ENCODE measurements around the gene GABRP.
"Not testable (repeated sequence)": the region's sequence is repeated elsewhere in the genome, so short reads cannot be mapped to it uniquely, and the experiment has no call there.

The GABRP gene

GRCh38 chr5:170755679-170756456 lies 27.7 kb upstream of the GABRP start:
- DNase-seq (ENCODE audit: low read depth, low spot score): no peak

DNA sequence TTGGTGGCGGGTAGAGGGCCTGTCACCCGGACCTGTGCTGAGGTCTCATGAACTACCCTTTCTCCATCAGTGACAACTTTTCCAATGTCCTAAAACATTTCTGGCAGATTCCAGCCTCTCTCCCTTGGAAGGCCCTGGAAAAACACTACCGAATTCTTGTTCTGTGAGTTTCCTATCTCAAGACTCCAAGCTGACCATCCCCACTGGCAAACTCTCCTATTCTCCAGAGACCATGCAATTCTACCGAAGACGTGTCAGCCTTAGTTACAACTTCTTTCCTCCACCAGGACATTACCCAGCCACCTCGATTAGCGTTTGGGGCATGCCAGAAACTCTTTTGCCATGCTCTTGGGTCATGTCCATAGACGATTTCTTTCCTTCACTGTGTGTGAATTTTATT lies 26.8 kb upstream of the GABRP start:
- DNase-seq (ENCODE audit: low read depth, low spot score): no peak

GRCh38 chr5:170757182-170757601 lies 26.3 kb upstream of the GABRP start:
- DNase-seq (ENCODE audit: low read depth, low spot score): no peak

GRCh38 chr5:170757669-170758068 lies 25.9 kb upstream of the GABRP start:
- DNase-seq (ENCODE audit: low read depth, low spot score): no peak

- no peak for DNase-seq (ENCODE audit: low read depth, low spot score)
Observed at GRCh38 chr5:170758481-170758880, 25.0 kb upstream of the GABRP start.

GRCh38 chr5:170760113-170760512 lies 23.4 kb upstream of the GABRP start:
- no peak for DNase-seq (ENCODE audit: low read depth, low spot score)

DNA sequence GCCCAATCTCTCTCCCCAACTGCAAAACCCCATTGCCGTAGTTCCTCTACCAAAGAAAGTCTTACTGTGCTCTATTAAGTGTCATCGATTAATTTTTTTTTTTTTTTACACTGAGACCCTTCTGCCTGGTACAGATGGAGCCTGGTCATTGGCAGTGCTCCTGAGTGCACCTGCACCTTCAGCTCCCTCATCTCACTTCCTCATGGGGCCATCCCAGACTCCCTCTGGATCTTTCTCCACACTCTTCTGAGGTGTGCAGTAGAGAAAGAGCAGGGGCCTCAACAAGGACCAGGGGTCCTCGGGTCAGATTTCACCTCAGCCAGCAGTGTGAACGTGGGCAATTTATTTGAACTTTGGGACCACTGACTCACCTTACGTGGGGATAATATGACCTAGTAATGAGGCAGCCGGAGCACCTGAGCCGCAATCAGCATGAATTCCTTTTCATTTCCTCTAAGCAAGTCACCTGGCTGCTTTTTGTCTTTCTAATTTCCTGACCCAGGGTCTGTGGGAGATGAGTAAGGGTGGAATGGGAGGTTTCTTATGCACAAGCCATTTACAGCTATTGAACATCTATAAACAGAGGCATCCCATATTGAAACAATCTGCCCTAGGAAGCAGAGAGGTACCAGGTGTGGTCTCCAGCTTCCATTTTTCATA lies 22.3 kb upstream of the GABRP start:
- no peak for DNase-seq (ENCODE audit: low read depth, low spot score)

- DNase-seq (ENCODE audit: low read depth, low spot score): no peak
Observed at GRCh38 chr5:170761708-170762066, 21.8 kb upstream of the GABRP start.

- DNase-seq (ENCODE audit: low read depth, low spot score): not testable (repeated sequence)
Observed at GRCh38 chr5:170762298-170762697, 21.2 kb upstream of the GABRP start.

DNA sequence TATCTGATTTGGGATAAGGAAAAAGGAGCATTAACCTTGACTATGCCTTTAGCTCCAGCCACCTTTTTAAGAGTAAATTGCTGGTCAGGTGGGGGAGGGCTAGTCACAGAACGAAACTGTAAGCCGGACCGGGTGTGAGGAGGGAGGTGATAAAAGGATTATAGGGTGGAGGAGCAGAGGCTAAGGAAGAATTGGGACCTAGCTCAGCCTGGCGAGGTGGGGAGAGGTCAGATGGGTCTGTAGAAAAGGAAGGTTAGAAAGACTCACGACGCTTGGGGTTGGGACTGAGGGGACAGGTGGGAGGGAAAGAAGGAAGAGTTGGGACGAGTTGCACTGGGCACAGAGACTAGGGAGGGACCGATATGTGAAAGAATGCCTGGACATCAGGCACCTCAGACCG lies 17.7 kb upstream of the GABRP start:
- not testable (repeated sequence) for DNase-seq (ENCODE audit: low read depth, low spot score)

- no peak for DNase-seq (ENCODE audit: low read depth, low spot score)
Observed at GRCh38 chr5:170769246-170769645, 14.3 kb upstream of the GABRP start.

DNA sequence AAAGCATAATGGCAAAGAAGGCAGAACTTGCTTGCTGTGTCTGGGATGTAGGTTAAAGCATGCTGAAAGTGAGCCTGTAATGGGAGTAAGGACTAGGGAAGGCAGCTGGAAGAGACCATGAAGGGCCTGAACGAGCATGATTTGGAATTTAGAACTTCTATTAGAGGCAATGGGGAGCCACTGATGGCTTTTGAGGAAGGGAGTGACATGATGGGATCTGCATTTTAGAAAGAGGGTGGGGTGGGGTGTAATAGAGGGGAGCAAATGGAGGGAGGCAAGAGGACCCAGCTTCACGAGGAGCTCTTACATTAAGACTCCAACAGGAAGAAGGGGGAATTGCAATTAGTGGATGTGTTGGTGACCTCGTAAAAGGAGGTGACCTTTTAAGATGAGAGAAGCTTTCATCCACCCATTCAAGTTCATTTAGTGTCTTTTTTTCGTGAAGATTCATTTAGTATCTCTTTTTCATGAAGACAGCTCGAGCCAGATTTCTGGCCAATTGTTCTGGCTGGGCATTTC lies 13.6 kb upstream of the GABRP start:
- DNase-seq (ENCODE audit: low read depth, low spot score): no peak

- DNase-seq (ENCODE audit: low read depth, low spot score): no peak
Observed at GRCh38 chr5:170771496-170771895, 12.0 kb upstream of the GABRP start.

DNA sequence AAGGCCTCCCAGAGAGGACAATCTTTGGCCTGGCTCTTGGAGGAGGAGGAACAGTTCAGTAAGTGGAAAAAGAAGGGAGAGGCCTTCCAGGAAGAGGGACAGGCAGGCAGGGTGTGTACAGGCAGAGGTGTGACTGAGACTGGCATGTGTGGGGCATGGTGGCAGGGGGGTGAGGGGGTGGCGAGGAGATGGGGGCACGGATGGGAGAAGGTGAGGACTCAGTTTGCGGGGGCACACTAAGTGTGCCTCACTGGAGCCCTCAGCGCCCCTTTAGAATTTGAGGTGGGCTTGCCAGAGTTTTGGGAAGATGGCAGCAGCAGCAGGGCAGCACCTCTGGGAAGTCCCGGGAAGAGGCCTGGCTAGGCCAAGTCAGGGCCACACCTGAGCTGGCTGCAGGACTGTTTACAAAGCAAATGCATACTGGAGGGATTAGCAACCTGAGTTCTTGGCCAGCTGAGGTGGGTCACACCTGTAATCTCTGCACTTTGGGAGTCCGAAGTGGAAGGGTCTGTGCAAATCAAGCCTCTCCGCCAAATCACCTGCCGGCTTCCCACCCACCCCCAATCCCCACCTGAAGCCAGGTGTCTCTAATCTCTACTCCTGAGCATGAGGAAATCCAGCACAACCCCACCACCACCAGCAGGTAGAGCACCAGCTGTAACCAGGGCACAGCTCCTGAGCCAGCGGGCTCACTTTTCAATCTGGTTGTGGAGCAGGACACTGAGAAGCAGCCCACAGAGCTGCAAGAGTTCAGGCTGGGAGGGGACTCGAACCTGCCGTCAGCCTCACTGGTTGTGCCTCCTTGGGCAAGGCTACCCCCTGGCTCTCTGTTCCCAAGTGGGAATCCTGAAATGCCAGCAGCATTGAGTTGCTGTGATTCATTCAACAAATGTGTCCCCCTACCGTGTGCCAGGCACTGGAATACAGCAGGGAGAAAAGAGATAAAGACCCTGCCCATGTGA lies 10.2 kb upstream of the GABRP start:
- no peak for DNase-seq (ENCODE audit: low read depth, low spot score)

- no peak for DNase-seq (ENCODE audit: low read depth, low spot score)
Observed at GRCh38 chr5:170774831-170775230, 8.7 kb upstream of the GABRP start.

GRCh38 chr5:170781946-170782345 lies 1.6 kb upstream of the GABRP start:
- no peak for DNase-seq (ENCODE audit: low read depth, low spot score)

DNA sequence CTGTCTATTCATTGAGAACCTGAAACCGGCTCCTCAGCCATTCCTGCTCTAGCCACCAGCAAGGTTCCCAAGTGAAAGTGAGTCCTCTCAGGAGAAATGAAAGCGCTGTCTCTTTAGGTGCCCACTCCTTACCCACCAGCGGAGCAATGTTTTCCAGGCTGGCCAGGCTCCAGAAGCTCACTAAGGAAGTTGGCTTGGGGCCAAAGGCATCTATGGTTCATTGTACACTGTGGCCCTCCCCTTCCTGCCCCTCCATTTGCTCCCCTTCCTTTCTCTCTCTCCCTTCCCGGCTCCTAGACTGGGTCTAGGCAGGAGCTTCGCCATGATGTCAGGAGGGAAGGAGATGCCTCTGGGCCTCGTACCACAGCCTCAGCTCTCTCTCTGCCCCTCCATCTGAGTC lies 1.1 kb upstream of the GABRP start:
- DNase-seq (ENCODE audit: low read depth, low spot score): no peak

DNA sequence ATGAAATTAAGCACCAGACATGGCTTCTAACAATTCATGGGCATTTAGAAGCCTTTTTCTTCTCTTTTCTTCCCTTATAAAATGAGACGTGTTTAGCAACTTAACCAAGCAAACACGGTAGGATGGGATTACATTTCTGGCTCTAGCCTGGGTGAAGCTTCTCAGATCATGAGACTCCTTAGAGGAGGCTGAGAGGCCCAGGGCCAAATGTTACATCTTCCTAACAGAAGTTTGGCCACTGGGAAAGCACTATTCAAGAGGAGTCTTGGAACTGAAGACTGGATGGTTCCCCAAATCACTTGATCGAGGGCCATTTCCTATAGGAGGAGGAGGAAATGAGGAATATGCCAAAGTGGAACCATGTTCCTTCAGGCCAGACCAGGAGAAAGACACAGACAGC lies 1.9 kb downstream of the GABRP start:
- no peak for DNase-seq (ENCODE audit: low read depth, low spot score)

DNA sequence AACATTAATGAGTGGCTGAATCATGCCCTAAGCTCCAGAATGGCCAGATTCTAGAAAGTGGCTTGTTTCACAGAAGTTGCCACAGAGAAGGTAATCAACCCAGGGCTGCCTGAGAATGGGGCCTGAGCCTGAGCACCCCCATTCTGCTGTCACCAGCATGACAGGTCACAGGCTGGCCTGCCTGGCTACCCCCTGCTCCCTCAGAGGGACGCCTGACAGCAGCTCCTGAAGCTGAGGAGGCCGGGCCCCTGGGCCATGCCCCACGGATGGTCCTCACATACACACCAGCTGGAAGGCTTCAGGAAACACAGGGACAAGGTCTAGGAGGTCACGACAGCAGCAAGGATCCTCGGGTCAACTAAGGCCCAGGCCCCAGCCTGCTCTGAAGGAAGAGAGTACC lies 3.7 kb downstream of the GABRP start:
- no peak for DNase-seq (ENCODE audit: low read depth, low spot score)

- no peak for DNase-seq (ENCODE audit: low read depth, low spot score)
Observed at GRCh38 chr5:170788626-170789304, 5.2 kb downstream of the GABRP start.

GRCh38 chr5:170791325-170791954 lies 7.9 kb downstream of the GABRP start:
- DNase-seq (ENCODE audit: low read depth, low spot score): peak; percentile 81

All from ELF-1 (cell line).